ENCODE measurements around the gene ZFPM1.
A peak's percentile ranks its signal among the peaks of the same experiment; 100 is the strongest.

Gene ZFPM1

DNA sequence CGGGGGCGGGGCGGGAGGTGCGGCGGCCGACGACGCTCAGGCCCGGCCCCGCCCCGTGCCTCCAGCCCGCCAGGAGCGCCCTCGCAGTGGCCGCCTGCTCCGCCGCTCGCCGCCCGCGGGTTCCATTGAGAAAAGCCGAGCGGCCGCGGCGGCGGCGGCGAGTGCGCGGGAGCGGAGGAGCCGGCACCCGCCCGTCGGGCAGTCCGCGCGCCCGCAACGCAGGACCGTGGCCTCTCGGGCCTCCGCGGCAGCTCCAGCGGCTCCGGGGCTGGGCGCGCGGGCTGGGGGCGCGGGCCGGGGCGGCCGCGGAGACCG, at the start of gene ZFPM1:
TSS of gene ZFPM1 (plus strand) at position 64 of the 315 bp plus-strand sequence. CDS start 359 bp downstream, outside the sequence.
- no peak for TF ChIP-seq ZFX (IDR thresholded peaks at IDR 0.05)
- TF ChIP-seq, protein P1, sequence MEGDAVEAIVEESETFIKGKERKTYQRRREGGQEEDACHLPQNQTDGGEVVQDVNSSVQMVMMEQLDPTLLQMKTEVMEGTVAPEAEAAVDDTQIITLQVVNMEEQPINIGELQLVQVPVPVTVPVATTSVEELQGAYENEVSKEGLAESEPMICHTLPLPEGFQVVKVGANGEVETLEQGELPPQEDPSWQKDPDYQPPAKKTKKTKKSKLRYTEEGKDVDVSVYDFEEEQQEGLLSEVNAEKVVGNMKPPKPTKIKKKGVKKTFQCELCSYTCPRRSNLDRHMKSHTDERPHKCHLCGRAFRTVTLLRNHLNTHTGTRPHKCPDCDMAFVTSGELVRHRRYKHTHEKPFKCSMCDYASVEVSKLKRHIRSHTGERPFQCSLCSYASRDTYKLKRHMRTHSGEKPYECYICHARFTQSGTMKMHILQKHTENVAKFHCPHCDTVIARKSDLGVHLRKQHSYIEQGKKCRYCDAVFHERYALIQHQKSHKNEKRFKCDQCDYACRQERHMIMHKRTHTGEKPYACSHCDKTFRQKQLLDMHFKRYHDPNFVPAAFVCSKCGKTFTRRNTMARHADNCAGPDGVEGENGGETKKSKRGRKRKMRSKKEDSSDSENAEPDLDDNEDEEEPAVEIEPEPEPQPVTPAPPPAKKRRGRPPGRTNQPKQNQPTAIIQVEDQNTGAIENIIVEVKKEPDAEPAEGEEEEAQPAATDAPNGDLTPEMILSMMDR (conservative IDR thresholded peaks at IDR 0.05) = no peak
- peak within 1 kb of the TSS; percentile 90 for H3K27ac ChIP-seq

DNA sequence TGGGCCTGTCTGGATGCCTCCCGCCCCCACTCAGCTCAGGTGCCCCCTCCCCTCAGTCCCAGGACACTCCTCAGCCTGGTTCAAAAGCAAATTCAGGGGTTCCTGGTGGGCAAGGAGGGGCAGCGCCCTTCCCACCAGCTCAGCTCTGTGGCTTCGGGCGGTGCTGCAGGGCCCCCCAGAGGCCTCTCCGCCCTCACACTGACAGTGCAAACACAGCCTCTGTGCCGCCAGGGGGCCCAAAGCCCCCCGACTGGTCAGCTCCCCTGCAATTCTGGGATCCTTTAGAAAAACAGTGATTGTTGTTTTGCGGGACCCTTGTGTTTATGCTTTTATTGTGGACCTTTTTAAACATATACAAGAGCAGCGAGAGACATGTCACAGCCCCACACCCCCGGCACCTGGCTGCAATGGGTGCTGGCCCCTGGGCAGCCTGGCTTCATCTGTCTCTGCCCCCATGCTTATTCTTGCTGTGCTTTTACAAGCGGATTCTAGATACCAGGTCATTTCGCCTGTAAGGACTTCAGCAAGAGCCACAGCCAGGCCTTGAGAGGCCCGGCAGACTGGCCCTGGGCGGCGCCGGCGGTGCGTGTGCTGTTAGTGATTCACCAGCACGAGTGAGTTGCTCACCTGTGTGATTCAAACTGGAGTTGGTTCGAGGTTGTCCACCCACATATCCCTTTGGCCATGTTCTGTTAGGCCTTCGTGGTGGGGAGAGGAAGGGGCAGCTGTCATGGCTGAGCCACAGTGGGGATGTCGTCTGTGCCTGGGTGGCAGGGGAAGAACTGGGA, 49.1 kb upstream of the ZFPM1 start:
- no peak overlapping the region for H3K27ac ChIP-seq
- TF ChIP-seq, protein P1 (conservative IDR thresholded peaks at IDR 0.05) = no peak
- no peak for TF ChIP-seq ZFX (IDR thresholded peaks at IDR 0.05)

DNA sequence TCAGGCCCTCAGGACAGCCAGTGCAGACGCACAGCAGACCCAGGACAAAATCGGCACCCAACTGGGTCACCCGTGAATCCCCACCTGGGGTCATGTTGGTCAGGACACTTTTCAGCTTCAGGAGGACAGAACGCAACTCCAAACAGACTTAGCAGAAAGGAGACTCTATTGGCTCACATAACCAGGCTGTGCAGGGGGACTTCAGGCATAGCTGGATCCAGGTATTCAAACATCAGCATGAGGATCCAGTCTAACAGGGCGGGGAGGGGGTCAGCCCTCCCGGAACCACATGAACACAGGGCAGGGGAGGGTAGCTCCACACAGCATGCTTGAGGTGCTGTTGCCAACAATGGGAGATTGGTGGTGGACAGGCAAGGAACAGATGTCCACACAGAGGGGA, 48.3 kb upstream of the ZFPM1 start:
- H3K27ac ChIP-seq = no peak overlapping the region
- TF ChIP-seq, protein P1 (conservative IDR thresholded peaks at IDR 0.05) = no peak
- TF ChIP-seq ZFX (IDR thresholded peaks at IDR 0.05) = no peak

DNA sequence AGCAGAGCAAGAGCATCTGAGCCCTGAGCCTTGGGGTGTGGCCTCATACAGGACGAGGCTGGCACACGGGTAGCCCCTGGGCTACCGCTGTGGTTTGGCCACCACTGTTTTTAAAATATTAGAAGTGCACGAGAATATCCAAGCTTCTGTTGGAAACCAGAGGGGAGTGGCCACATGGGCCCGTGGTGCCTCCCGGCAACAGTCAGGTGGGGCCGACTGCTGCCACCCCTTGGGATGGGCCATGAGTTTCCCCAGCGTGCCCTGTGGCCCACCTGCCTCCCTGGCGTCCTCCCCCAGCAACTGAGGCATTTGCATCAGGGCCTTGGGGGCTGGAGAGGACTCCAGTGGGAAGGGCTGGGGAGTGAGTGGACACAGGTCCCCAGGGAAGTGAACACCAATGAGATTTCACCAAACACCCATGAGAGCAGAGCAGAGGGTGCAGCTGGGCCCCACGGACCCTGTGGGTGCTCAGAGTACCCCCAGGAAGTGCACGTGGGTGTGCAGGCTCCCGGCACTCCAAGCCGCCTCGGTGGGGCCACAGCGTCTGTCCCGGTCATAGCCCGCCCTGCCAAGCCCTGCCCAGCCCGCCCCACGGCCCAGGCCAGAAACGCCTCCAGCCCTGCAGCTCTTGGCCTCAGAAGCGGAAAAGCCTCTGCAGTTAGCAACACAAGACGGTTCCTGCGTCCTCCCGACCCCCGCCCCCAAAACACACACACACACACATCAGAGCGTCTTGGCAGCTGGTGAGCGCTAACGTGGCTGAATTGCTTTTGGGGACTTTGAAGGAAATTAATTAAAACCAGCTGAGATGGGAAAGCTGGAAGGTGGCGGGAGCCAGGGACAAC, 47.6 kb upstream of the ZFPM1 start:
- no peak overlapping the region for H3K27ac ChIP-seq
- TF ChIP-seq ZFX (IDR thresholded peaks at IDR 0.05) = no peak
- TF ChIP-seq, protein P1 (conservative IDR thresholded peaks at IDR 0.05) = no peak

DNA sequence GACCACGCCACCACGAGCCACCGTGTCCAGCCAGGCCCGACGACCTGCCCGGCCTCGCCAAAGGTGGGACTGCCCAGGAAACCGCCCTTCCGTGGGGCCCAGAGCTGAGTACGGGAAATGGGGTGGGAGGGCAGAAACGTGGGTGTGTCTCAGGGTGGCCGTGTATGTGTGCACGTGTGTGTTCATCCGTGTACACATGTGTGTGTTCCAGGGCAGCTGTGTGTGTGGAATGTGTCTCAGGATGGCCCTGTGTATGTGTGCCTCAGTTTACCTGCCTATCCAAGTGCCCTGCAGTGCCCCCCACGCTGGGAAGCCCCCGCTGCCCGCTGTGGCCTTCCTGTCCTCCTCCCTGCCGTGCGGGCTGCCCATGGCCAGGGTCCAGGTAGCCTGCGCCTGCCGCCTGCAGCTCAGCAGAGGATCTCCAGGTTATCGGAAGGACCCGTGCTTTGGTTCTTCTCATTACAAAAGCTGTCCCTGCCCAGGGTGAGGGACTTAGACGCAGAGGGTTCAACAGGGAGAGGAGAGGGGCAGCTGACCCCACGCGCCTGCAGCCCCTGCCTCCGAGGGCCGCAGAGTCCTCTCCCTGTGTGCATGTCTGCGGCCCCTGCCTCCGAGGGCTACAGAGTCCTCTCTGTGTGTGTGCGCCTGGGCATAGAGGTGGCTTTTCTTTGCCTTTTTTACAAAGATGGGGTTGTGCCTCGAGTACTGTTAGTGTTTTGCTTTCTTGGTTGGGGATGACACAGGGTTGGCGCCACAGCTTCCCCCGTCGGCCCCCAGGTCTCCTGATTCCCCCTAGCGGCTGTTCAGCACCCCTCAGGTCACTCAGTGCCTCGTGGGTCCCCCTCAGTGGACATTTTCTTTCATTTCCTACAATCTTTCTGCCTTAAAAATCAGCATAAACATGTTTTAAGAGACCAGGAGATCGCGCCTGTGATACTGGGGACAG, 46.7 kb upstream of the ZFPM1 start:
- no peak for TF ChIP-seq ZFX (IDR thresholded peaks at IDR 0.05)
- TF ChIP-seq, protein P1 (conservative IDR thresholded peaks at IDR 0.05) = no peak
- no peak overlapping the region for H3K27ac ChIP-seq

DNA sequence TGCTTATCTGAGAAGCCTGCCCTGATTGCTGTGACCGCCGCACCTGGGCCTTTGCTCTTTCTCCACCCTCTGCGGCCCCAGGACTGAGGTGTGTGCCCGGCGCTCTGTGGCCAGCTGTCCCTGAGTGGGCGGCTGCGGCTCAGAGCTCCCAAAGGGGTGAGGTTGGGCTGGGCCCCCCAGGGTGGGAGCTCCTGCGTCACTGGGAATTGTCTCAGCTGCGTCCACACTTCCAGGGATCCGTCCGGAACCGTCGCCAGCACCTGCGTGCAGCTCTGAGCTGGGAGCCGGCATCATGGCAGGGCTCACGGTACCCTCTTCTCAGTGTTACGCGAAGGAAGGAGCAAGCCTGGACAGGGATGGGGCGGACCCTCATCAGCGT, 46.0 kb upstream of the ZFPM1 start:
- H3K27ac ChIP-seq = no peak overlapping the region
- TF ChIP-seq, protein P1 (conservative IDR thresholded peaks at IDR 0.05) = no peak
- no peak for TF ChIP-seq ZFX (IDR thresholded peaks at IDR 0.05)
